Nephron (organoid): ENCODE measurements around the gene GPR85.
"Not testable (repeated sequence)": the region's sequence is repeated elsewhere in the genome, so short reads cannot be mapped to it uniquely, and the experiment has no call there.

Source experiments
- H3K27ac Mint-ChIP-seq, 3 experiments: 2 replicates each; pipeline ENCODE4 v1.8.0; 2020; ENCODE audit warnings: mixed read lengths in 3 of 3, mild to moderate bottlenecking in 2 of 3, moderate library complexity in 1 of 3
- H3K27me3 Mint-ChIP-seq: 2 replicates; pipeline ENCODE4 v1.8.0; 2021; ENCODE audit warnings: low read depth, mild to moderate bottlenecking, moderate library complexity, mixed read lengths
- H3K36me3 Mint-ChIP-seq: 2 replicates; pipeline ENCODE4 v1.8.0; 2020; ENCODE audit warnings: low read depth, mixed read lengths
- H3K4me1 Mint-ChIP-seq: 2 replicates; pipeline ENCODE4 v1.8.0; 2020; ENCODE audit warnings: mixed read lengths
- H3K4me3 Mint-ChIP-seq, 3 experiments: 2 replicates each; pipeline ENCODE4 v1.8.0; 2020; ENCODE audit warnings: mild to moderate bottlenecking in 3 of 3, mixed read lengths in 3 of 3, moderate library complexity in 2 of 3
- H3K9me3 Mint-ChIP-seq: 2 replicates; pipeline ENCODE4 v1.8.0; 2020; ENCODE audit warnings: mixed read lengths
- TF ChIP-seq, protein P1 (sequence below), 3 experiments: fragments of 200-600 bp; sonication (generic); IDR thresholded peaks; one replicate each; pipeline ENCODE4 v1.5.0; 2021; ENCODE audit warnings: antibody characterized with exemption in 3 of 3; ENCODE audit not compliant: unreplicated experiment in 3 of 3

Gene GPR85

DNA sequence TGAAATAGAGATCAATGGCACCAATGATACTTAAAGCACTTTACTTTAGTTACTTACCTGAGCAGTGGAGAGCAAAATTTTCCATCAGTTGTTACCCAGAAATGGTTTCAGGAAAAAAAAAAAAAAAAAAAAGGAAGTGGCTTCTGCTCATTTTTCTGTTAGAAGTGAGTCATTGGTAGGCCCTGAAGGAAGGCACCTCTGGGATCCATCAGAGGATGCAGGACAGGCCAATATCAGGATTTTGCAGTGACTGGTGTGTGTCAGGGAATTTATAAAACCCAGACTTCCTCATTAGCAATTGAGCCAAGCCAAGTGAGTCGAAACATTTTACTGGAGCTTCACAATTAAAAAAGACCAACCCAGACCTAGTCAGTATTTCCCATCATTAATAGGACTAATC is 34.0 kb upstream of the GPR85 start:
- Mint-ChIP-seq H3K4me3 (peak overlapping the region in 1 of 3 experiments; percentile 52), H3K27ac (no peak overlapping the region), H3K36me3 (peaks cover 3% of the 10 kb centered on the region), H3K27me3 (no peaks in the 10 kb centered on the region), H3K9me3 (no peaks in the 10 kb centered on the region), H3K4me1 (peaks cover 7% of the 10 kb centered on the region)
- TF ChIP-seq, protein P1, sequence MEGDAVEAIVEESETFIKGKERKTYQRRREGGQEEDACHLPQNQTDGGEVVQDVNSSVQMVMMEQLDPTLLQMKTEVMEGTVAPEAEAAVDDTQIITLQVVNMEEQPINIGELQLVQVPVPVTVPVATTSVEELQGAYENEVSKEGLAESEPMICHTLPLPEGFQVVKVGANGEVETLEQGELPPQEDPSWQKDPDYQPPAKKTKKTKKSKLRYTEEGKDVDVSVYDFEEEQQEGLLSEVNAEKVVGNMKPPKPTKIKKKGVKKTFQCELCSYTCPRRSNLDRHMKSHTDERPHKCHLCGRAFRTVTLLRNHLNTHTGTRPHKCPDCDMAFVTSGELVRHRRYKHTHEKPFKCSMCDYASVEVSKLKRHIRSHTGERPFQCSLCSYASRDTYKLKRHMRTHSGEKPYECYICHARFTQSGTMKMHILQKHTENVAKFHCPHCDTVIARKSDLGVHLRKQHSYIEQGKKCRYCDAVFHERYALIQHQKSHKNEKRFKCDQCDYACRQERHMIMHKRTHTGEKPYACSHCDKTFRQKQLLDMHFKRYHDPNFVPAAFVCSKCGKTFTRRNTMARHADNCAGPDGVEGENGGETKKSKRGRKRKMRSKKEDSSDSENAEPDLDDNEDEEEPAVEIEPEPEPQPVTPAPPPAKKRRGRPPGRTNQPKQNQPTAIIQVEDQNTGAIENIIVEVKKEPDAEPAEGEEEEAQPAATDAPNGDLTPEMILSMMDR (IDR thresholded peaks at IDR 0.05; ENCODE audit: unreplicated experiment in 3 of 3), result no peak

DNA sequence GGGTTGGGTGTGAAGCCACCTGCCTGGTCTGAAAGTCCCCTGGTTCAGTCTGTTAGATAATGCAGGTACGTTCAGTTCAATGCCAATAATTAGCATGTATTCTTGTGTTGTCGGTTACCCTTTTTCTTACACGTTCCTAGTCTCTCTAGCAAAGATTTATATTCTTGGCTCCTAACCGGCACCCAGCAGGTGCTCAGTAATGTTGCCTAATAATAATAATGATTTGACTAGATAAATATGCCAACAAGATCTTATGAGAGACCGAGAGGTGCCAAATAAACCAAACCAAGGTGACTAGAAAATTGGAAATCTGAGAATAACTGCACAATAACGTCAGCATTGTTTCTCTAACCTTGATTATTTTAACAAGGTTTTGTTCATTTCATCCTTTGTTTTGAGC is 32.8 kb upstream of the GPR85 start:
- Mint-ChIP-seq H3K4me1 (peaks cover 13% of the 10 kb centered on the region), H3K27me3 (no peaks in the 10 kb centered on the region), H3K27ac (peak overlapping the region in 2 of 3 experiments; percentile 85 to 92), H3K4me3 (peak overlapping the region; percentile 91 to 93 (median 91)), H3K36me3 (peaks cover 8% of the 10 kb centered on the region), H3K9me3 (no peaks in the 10 kb centered on the region)
- TF ChIP-seq, protein P1 (IDR thresholded peaks at IDR 0.05; ENCODE audit: unreplicated experiment in 3 of 3), result no peak

DNA sequence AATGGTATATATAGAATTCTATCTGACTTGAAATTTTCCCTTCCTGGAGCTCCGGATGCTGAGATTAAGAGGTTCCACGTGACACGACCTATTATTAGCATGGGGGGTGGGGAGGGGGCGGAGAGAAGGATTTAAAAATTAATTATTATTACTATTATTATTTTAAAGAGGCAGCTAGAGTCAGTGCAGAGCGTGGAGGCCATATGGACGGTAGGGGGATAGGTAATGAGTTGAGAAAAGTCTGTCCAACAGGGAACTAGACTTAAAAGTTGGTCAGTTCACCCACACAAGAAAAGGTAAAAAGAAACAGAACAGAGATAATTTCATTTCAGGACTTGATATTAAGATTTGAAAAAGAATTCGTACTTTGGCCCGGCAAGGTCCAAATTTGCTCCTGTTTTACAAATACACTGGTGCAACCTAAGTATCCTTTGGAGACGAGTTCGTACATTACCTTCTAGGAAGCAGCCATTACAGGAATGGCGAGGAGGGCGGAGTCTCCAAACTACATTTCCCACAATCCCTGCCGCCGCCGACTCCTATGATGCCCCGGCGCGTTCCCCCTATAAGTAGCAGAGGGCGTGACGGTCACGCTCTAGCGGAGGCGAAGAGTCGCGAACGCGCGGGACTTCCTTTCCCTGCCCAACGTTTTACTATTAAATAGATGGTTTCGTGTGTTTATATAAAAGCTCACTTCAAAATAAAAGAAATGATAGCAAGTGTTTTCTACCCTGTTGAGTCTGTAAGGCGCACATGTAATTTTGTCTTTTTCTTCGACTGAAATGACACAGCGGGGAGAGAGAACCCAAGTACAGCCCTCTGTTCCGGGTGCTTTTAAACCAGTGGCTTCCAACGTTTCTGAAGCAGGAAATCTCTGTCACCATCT is 31.7 kb upstream of the GPR85 start, which contains the start of gene SMIM30:
SMIM30 (minus strand) TSS at position 481 of the 886 bp plus-strand sequence. CDS start 976 bp downstream, outside the sequence.
- peak within 1 kb of the TSS; percentile 85 to 93 (median 92) for H3K27ac Mint-ChIP-seq
- H3K36me3 Mint-ChIP-seq, result peaks cover 17% of the 10 kb centered on the region
- H3K9me3 Mint-ChIP-seq, result no peaks in the 10 kb centered on the region
- H3K4me3 Mint-ChIP-seq, result peak within 1 kb of the TSS; percentile 91 to 93 (median 91)
- no peaks in the 10 kb centered on the region for H3K27me3 Mint-ChIP-seq
- H3K4me1 Mint-ChIP-seq, result peaks cover 17% of the 10 kb centered on the region
- TF ChIP-seq, protein P1 (IDR thresholded peaks at IDR 0.05; ENCODE audit: unreplicated experiment in 3 of 3), result peak in 1 of 3 experiments; percentile 20

DNA sequence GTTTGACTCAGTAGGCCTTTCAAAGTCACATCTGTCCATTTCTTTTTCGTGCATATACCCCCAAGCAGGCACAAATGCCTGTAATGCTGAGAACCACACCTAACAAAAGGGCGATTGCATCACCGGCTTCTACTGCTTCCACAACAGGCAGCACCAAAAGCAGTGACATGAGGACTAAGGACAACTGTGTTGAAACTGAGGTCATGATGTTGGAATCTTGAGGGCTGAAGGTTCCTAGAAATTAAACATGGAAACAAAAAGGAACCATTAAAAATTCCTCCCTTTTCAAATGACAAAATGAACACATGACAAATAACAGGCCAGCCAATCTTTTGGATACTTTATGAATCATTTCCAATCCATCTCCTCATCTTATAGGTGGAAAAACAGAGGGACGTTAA is 30.7 kb upstream of the GPR85 start:
- peak overlapping the region; percentile 85 to 93 (median 92) for H3K27ac Mint-ChIP-seq
- H3K36me3 Mint-ChIP-seq, result peaks cover 20% of the 10 kb centered on the region
- H3K9me3 Mint-ChIP-seq, H3K27me3 Mint-ChIP-seq: not testable (repeated sequence)
- peaks cover 17% of the 10 kb centered on the region for H3K4me1 Mint-ChIP-seq
- peak overlapping the region; percentile 91 to 93 (median 91) for H3K4me3 Mint-ChIP-seq

DNA sequence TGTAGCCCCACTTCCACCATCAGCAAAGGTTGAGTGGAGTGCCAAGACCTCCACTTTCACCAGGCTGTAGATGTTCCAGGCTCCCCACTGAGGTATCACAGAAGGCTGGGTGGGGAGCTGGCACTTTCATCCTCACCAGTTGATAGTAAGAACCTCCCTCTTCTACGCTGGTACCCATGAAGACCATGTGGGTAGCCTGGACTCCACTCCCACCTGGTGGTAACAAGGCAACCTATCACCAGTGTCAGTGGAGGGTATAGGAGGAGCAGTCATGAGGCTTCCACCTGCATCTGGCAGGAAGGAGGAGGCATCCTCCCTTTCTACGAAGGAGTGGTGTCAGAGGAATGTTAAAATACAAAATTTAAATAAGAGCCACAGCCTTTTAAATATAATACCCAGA is 27.3 kb upstream of the GPR85 start:
- Mint-ChIP-seq H3K9me3 (no peaks in the 10 kb centered on the region), H3K4me1 (peaks cover 17% of the 10 kb centered on the region), H3K36me3 (peaks cover 20% of the 10 kb centered on the region), H3K4me3 (no peak overlapping the region), H3K27me3 (no peaks in the 10 kb centered on the region), H3K27ac (no peak overlapping the region)
- TF ChIP-seq, protein P1 (IDR thresholded peaks at IDR 0.05; ENCODE audit: unreplicated experiment in 3 of 3), result no peak

DNA sequence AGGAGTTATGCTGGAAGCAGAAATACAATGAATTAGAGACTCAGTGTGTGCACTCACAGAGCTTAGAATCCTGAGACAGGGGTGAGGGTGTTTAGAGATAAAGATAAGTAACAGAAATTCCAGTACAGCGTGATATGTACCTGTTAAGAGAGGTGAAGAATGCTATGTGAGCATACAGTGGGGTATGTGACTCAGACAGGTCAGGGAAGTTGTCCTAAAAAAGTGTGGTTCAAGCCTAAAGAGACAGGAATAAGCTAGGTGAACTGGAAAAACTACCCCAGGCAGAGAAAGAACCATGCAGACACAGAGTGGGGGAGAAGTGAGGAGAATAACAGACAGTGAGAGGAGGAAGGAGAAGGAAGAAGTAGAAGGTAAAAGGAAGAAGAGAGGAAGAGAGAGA is 23.1 kb upstream of the GPR85 start:
- H3K27ac Mint-ChIP-seq, result no peak overlapping the region
- H3K4me1 Mint-ChIP-seq, result peaks cover 7% of the 10 kb centered on the region
- no peaks in the 10 kb centered on the region for H3K27me3 Mint-ChIP-seq
- no peaks in the 10 kb centered on the region for H3K9me3 Mint-ChIP-seq
- TF ChIP-seq, protein P1 (IDR thresholded peaks at IDR 0.05; ENCODE audit: unreplicated experiment in 3 of 3), result no peak
- H3K36me3 Mint-ChIP-seq, result peaks cover 15% of the 10 kb centered on the region
- H3K4me3 Mint-ChIP-seq, result no peak overlapping the region
